IMR-90 (cell line): Measurements from ENCODE around the gene HHLA2.

ENCODE experiments used
- FOS ChIP-seq: fragments of 150-350 bp; IDR thresholded peaks from 2 replicates; pipeline ENCODE4 v1.6.1; 2016; ENCODE audit warnings: low read depth, low read length
- MAZ ChIP-seq: IDR thresholded peaks from 2 replicates; pipeline ENCODE4 v1.6.1; 2012; ENCODE audit warnings: low read depth, mild to moderate bottlenecking, low read length, improper control_type of control experiment, moderate library complexity, borderline replicate concordance
- MXI1 ChIP-seq: IDR thresholded peaks from 2 replicates; pipeline ENCODE4 v1.6.1; 2012; ENCODE audit warnings: low read depth, mild to moderate bottlenecking, low read length, moderate library complexity, borderline replicate concordance
- POLR2A ChIP-seq: IDR thresholded peaks from 2 replicates; pipeline ENCODE4 v1.6.1; 2012; ENCODE audit warnings: mild to moderate bottlenecking, low read depth, low read length
- RCOR1 ChIP-seq: IDR thresholded peaks from 2 replicates; pipeline ENCODE4 v1.6.1; 2012; ENCODE audit warnings: mild to moderate bottlenecking, low read length, improper control_type of control experiment; ENCODE audit not compliant: insufficient replicate concordance
- RFX5 ChIP-seq: IDR thresholded peaks from 2 replicates; pipeline ENCODE4 v1.8.0; 2012; ENCODE audit warnings: low read depth, mild to moderate bottlenecking, low read length, moderate library complexity
- TF ChIP-seq, protein P1 (sequence below): conservative IDR thresholded peaks from 2 replicates; pipeline ENCODE4 v1.5.1; 2012; ENCODE audit warnings: mild to moderate bottlenecking, low read depth, low read length, improper control_type of control experiment
- TF ChIP-seq, protein P2 (sequence below): fragments of 150-350 bp; IDR thresholded peaks from 2 replicates; pipeline ENCODE4 v1.6.1; 2016; ENCODE audit warnings: low read depth, mild to moderate bottlenecking, low read length, moderate library complexity, borderline replicate concordance

DNA sequence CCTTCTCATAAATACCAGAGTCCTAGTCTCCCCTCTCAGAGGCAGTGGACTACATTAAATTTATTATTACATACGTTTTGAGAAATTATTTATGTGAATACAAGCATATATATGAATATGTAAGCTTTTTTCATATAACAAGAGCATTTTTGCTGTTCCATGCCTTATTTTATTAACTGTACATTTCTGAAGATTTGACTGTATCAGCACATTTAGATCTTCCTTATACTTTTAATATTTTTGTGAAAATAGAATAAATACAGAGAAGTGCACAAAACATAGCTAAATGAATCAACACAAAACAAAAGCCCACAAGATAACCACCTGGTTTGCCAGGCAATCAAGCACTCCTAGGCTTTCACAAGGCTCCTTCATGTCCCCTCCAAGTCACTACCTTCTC, 27.8 kb downstream of the HHLA2 start:
- TF ChIP-seq, protein P1, sequence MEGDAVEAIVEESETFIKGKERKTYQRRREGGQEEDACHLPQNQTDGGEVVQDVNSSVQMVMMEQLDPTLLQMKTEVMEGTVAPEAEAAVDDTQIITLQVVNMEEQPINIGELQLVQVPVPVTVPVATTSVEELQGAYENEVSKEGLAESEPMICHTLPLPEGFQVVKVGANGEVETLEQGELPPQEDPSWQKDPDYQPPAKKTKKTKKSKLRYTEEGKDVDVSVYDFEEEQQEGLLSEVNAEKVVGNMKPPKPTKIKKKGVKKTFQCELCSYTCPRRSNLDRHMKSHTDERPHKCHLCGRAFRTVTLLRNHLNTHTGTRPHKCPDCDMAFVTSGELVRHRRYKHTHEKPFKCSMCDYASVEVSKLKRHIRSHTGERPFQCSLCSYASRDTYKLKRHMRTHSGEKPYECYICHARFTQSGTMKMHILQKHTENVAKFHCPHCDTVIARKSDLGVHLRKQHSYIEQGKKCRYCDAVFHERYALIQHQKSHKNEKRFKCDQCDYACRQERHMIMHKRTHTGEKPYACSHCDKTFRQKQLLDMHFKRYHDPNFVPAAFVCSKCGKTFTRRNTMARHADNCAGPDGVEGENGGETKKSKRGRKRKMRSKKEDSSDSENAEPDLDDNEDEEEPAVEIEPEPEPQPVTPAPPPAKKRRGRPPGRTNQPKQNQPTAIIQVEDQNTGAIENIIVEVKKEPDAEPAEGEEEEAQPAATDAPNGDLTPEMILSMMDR = no peak
- TF ChIP-seq MXI1 = no peak
- no peak for TF ChIP-seq MAZ
- TF ChIP-seq, protein P2, sequence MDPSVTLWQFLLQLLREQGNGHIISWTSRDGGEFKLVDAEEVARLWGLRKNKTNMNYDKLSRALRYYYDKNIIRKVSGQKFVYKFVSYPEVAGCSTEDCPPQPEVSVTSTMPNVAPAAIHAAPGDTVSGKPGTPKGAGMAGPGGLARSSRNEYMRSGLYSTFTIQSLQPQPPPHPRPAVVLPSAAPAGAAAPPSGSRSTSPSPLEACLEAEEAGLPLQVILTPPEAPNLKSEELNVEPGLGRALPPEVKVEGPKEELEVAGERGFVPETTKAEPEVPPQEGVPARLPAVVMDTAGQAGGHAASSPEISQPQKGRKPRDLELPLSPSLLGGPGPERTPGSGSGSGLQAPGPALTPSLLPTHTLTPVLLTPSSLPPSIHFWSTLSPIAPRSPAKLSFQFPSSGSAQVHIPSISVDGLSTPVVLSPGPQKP = no peak
- no peak for TF ChIP-seq FOS
- TF ChIP-seq RFX5 = no peak
- no peak for TF ChIP-seq POLR2A
- no peak for TF ChIP-seq RCOR1
